NK-92 (cell line): Measurements from ENCODE around the gene C2CD3.
"Not testable (repeated sequence)": the region's sequence is repeated elsewhere in the genome, so short reads cannot be mapped to it uniquely, and the experiment has no call there.

Experiments
- DNase-seq: peaks from one replicate; lab custom pipeline; 2025; ENCODE audit not compliant: unreplicated experiment; lab: John Stamatoyannopoulos, UW

Gene C2CD3

DNA sequence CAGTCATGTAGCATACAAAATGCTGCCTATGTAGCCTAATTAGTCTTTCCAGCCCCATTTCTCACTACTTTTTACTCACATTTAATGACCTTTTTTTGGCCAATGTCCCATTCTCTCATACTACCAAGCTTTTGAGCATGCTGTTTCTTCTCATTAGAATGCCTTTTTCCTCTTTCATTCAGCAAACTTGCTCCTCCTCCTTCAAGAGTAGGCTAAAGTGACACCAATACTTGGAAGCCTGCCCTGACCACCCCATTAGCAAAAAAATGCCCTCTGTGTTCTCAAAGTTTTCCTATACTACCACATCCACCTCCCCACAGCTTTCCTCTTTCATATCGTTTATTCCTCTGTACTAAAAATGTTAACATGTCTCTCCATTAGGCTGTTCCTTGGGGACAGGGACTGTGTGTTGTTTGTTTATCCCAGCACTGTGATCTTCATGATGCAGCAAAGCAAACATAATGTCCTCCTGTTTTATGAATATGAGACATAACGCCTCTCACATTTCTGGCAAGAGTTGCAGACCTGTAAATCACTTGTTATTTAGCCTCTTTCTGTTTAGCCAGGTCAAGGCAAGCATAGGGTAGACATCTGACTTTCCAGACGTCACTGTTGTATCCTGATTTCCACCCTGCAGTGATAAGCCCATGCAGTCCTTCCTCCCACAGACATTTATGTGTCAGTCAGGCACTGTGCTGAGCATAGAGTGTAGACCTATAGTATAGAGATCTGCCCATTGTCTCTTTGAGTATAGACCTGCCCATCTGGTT is 99.9 kb downstream of the C2CD3 start:
- DNase-seq = no peak

DNA sequence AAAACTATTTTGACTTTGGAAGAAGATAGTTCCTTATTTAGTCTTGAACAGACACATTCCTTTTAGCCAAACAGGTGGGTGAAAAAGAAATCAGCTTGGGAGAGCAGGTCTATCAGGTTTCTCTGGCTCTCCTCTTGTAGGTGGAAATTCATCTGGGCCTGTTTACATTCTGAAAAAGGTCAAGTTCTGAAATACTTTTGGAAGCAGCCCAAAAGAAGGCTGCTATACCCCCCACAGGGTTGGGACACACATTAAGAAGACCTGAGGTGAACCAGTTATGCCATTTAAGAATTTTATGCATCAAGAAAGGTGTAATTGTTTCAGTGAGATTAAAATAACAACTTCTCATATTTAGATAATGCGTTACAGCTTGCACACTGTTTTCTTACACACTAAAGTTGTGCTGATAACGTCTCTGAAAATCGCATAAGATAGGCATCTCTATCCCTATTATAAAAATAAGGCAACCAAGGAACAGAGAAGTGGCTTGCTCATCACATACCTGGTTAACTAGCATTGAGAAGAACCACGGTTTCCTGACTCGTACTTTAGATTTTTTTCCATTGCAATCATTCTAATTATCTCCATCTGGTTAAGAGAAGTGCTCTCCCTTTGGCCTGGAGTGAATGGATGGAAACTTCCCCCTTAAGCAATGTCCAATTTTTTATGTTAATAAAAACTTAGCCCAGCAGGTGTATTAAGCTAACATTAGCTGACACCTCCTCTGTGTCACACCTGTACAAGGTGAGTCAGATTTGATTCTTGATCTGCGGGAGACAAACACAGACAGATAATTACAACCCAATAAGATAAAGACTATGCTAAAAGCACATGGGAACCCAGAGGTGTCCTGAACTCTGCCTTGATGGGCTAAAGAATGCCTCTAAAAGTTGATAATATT is 101.4 kb downstream of the C2CD3 start:
- DNase-seq = no peak

DNA sequence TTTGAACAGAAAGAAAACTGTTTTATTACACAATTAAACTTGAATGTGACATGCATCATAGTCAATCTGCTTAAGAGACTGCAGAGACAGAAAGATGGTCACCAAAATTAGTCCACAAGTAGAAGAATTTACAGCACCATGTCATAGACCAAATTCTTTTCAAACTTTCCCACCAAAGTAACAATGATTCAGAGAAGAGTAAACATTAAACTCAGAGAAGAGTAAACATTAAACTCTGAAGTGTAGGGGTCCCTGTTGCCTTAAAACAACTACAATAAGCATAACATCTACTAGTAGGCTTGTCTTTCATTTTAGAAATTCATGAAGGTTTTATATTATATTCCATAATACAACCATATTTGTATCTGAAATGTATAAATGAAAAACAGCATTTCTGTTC is 104.1 kb downstream of the C2CD3 start:
- DNase-seq = not testable (repeated sequence)

DNA sequence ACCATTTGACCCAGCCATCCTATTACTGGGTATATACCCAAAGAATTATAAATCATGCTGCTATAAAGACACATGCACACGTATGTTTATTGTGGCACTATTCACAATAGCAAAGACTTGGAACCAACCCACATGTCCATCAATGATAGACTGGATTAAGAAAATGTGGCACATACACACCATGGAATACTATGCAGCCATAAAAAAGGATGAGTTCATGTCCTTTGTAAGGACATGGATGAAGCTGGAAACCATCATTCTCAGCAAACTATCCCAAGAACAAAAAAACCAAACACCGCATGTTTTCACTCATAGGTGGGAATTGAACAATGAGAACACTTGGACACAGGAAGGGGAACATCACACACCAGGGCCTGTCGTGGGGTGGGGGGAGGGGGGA is 105.3 kb downstream of the C2CD3 start:
- DNase-seq = not testable (repeated sequence)

DNA sequence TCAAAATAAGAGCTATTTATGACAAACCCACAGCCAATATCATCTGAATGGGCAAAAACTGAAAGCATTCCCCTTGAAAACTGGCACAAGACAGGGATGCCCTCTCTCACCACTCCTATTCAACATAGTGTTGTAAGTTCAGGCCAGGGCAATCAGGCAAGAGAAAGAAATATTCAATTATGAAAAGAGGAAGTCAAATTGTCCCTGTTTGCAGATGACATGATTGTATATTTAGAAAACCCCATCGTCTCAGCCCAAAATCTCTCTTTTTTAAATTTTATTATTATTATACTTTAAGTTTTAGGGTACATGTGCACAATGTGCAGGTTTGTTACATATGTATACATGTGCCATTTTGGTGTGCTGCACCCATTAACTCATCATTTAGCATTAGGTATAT is 107.2 kb downstream of the C2CD3 start:
- not testable (repeated sequence) for DNase-seq

DNA sequence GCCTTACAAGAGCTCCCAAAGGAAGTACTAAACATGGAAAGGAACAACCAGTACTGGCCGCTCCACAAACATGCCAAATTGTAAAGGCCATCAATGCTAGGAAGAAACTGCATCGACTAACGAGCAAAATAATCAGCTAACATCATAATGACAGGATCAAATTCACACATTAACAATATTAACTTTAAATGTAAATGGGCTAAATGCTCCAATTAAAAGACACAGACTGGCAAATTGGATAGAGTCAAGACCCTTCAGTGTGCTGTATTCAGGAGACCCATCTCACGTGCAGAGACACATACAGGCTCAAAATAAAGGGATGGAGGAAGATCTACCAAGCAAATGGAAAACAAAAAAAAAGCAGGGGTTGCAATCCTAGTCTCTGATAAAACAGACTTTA is 109.2 kb downstream of the C2CD3 start:
- not testable (repeated sequence) for DNase-seq

DNA sequence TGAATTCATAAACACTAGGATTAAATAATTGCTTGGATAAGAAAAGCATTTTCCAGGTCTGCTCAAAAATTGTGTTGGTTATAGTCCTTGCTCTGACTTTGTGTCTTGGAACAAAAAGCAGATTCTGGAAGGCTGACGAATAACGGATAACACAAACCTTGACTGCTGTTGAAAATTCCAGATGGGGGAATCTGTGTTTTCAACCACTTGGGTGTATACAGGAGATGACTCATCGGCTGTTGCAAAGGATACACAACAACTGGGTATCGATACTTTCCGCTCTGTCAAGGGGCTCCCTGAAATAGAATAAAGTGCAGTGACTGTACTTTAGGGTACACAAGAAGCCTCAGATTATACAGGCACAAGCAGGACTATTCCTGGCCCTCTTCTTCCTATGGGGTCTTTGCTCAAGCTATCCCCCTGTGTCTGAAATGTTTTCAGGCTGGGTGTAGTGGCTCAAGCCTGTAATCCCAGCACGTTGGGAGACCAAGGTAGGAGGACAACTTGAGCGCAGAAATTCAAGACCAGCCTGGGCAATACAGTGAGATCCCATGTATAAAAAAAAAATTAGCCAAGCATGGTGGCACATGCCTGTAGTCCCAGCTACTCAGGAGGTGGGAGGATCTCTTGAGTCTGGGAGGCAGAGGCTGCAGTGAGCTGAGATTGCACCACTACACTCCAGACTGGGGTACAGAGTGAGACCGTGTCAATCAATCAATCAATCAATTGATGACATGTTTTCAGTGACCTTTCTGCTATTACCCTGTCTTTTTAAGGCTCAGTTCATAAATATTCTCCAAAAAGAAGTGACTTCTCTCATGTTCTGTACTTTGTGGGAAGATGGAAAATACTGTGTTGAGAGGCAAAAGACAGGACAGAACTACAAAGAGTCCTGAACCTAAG is 113.3 kb downstream of the C2CD3 start:
- no peak for DNase-seq

DNA sequence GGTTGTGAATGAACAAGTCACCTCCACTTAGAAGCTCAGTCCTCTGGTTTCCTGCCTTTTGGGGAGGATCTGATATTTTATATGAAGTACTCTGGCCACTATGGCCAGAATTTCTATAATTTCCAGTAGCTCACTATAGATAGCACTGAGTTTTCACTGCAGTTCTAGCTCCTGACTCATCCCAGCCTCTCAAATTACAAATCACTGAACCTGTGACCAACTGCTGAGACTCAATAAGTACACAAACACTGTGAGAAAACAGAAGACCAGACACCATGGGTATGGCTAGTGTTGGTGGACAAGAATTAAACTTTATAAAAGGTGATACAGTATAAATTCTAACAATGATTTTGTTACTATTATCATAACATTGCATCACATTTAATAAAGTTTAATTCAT is 114.9 kb downstream of the C2CD3 start:
- DNase-seq = no peak

DNA sequence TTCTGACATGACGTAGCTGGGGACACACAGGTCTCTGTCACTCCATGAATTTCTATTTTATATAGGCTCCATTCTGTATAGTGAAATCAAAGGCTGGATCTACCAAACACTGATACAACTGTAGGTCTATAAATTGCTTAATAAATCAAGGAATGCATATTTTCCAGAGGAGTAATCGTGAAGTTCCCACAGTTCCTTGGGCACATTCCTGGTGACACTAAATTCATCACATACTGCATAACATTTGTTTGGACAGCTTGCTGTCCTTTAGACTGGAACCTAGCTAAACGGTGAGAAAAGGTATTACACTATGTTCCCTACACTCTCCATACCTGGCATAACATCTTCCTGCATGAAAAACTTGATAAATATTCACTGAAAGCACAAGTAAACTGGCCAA is 120.3 kb downstream of the C2CD3 start:
- DNase-seq = no peak

DNA sequence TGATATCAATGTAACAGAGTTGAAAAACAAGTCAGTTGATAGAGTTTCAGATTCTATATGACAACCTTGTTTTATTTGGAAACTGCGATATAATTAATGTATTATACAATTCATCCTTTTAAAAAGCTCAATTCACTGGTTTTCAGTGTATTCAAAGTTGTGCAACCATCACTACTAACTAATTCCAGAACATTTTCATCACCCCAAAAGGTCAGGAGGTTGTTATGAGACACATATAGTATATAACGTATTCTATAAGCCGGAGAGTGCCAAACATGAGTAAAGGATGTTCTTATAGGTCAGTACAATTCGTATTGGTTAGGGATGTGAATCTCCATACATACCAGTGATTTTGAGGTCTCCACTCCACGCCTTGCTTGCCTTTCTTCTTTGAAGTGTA is 121.8 kb downstream of the C2CD3 start:
- DNase-seq = no peak

DNA sequence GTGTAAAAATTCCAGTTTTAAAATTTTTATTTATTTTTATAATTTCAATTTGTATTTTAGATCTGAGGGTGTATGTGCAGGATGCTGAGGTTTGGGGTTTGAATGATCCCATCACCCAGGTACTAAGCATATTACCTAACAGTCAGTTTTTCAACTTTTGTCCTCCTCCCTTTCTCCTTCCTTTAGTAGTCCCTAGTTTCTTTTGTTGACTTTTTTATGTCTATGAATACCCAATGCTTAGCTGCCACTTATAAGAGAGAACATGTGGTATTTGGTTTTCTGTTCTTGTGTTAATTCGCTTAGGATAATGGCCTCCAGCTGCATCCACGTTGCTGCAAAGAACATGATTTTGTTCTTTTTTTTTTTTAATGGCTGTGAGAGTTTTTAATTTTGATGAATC is 126.3 kb downstream of the C2CD3 start:
- no peak for DNase-seq

DNA sequence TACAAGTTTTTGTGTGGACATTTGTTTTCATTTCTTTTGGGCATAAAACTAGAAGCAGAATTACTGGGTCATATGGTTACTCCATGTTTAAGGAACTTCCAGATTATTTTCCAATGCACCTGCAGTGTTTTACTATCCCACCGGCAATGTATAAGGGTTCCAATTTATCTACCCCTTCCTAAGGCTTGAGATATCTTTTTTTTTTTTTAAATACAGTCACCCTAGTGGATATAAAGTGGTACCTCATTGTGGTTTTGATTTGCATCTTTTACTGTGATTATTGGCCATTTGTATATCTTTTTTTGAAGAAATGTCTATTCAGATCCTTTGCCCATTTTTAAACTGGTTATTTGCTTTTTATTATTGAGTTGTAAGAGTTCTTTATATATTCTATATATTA is 127.4 kb downstream of the C2CD3 start:
- no peak for DNase-seq

DNA sequence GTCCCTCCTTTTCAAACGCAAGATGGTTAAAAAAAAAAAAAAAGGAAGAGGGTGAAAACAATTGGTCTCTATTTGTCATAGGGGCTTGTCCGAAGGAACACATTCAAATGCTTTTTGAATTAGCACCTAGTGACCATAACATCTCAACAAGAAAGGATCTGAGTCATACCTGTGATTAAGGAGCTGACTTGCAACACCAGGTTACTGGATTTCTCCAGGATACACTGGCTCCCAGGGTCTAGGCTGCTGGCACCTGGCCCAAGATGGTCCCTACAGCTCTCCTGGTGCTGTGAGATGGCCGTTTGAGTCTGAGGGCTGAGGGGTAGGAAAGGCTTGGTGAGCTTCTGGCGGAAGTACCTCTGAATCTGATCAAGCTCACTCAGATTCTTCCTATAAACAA is 133.5 kb downstream of the C2CD3 start:
- no peak for DNase-seq

DNA sequence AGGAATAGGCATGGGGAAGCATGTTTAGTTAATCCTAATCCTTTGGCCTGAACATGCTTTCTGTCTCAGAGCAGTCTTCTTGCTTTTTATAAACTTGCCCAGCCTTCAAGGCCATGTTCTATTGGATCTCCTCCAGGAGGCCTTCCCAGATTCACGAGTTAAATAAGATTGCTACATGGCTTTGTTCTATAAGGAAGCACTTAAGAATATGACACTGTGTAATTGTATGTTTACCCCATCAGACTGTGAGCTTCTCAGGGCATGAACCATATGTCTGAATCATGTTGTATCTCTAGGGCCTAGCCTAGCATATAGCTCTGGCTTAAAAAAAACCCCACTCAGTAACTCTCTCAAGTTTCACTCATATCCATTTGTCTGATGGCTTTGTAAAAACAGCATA is 135.5 kb downstream of the C2CD3 start:
- DNase-seq = no peak

DNA sequence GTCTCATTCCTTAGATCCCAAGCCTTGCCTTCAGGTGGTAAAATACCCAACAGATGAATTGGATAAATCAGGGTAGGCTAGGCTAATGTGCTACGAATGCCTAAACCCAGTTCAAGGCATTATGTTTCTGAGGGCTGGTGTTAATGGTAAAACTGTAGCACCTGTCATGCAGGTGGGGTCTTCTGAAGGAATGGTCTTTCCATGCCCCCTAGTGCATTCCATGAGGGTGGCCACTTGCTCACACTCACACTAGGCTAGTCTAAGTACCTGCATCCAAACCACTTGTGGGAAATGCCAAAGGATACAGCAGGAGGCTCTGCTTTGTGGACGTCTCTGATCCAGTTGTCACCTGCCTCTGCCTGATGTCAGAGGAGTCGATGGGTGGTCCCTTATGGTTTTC is 137.8 kb downstream of the C2CD3 start:
- DNase-seq = no peak

DNA sequence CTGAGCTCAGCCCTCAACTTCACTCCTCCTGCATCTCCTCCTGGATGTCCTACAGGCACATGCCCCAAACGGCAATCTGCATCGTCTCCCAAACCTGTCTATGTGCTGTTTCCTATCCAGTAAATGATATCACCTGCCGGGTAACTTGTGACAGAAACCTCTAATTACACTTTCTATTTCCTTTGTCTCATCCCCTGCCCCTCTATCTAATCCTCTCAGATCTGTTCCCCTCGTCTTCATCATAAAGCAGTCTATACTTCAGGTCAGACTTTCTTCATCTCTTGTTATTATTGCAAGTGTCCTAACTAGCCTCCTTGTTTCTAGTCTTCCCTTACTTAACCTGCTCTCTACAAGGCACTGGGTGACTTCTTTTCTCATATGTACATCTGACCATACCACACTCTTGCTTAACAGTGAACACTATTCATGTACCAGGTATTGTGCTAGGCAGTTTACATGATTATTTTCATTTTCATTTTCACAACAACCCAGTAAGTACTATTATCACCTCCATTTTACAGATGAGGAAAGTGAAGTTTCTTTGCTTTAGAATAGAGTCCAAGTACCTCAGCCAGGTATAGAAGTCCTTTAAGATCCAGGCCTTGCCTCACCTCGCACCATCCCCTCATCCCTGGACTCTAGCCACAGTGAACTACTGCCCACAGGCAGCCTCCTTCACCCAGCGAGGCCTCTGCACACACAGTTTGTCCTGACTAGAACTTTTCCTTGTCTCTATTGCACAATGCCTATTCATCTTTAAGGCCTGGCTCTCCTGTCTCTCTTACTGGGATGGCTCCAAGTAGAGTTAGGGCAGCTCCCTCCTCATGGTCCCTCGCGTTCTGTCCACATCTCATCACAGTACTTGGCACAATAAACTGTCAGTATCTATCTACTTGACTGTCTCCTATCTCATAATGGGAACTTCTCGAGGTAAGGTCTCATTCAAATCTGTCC is 139.8 kb downstream of the C2CD3 start:
- no peak for DNase-seq

DNA sequence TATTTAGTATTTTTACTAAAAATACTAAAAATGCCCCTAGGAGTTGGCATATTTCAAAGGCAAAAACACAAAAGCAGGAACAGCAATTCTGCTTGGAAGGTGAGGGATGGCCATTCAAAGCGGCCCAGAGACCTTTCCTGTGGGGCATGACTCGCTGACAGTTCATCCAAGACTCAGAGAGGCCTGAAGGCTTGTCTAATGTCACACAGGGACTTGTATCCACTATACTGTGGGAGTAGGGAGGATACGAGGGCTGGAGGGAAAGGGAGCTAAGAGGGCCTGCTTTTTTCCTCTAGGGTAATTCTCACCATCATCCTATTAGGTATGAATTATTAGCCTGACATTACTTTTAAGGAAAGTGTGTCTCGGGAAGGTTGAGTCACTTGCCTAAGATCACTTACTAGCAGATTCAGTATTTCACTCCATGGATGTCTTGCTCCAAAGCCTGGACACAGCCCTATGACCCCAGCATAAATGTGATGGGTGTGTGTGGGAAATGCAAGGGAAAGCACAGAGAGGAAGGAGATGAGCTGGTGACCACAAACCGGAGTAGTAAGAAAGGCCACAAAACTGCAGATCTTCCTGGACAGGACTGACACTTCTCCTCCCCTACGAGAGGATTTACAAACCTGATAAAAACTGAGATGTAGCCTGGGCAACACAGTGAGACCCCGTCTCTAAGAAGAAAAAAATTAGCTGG is 145.2 kb downstream of the C2CD3 start:
- no peak for DNase-seq

DNA sequence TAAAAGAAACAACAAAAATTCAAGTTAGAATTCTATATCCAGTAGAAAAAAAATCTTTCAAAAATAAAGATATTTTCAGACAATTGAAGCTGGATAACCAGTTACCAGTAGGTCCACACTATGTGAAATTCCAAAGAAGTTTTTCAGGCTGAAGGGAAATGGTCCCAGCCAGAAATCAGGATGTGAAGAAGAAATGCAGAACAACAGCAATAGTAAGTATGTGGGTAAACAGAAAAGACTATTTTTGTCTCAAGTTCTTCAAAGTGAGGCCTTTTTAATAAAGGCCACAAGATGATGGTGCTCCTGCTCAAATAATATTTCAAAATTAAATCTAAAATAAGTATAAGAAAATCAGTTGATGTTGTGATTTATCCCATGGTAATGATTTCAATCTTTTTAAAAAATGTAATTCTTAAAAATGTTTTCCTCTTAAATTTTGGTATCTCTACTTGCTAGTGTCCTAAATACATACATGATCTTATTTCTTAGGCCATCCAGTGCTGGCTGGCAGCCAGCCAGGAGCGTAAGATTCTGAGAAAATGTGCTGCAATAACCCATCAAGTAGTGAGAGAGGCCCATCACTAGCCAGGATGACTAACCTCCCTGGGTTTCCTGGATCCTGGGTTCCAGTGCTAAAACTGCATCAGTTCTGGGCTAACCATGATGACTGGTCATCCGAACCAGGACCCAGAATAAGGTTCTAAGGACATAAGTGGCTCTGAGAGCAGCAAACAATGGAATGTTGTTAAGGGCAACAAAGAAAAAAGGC is 146.4 kb downstream of the C2CD3 start:
- no peak for DNase-seq

DNA sequence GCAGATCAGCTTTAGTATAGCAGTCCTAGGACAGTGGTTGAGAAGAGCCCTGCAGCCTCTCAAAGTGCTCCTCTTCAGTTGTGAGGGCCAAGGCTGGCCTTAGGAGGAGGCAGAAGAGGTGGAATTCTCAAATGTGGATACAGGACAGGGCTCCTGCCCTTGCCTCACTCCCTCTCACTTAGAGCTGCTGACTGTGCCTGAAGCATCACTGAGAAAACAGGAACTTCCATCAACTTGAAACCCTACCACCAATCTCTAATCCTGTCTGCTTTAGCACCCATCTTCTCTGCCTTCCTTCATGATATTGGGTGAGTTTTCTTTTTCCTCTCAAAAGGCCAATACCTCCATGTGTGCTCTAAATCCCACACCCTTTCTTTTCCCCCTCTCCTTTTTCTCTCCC is 147.5 kb downstream of the C2CD3 start:
- no peak for DNase-seq
